Stimulated activated CD4-positive, alpha-beta T cell treated with anti-CD3 and anti-CD28 coated beads, Interleukin-12 subunit alpha, Interleukin-12 subunit beta, amount 100 ng/mL, for 24 hours (primary cell): ENCODE results near the gene CBX5.
A peak's percentile ranks its signal among the peaks of the same experiment; 100 is the strongest.
"Not testable (repeated sequence)": the region's sequence is repeated elsewhere in the genome, so short reads cannot be mapped to it uniquely, and the experiment has no call there.

Experiments used
- DNase-seq, 2 experiments: peaks; one replicate each; pipeline ENCODE4 v3.0.0-alpha.2; 2020; ENCODE audit warnings: low read depth in 2 of 2

CBX5 gene

GRCh38 chr12:54197431-54197909 lies 82.5 kb downstream of the CBX5 start:
- DNase-seq: no peak

- no peak for DNase-seq
Measured at GRCh38 chr12:54197010-54197409, 82.9 kb downstream of the CBX5 start.

GRCh38 chr12:54196396-54196795 lies 83.5 kb downstream of the CBX5 start:
- DNase-seq: no peak

GRCh38 chr12:54195737-54196347 lies 84.1 kb downstream of the CBX5 start:
- DNase-seq: no peak

- no peak for DNase-seq
Measured at GRCh38 chr12:54195080-54195736, 84.7 kb downstream of the CBX5 start.

- not testable (repeated sequence) for DNase-seq
Measured at GRCh38 chr12:54194611-54195010, 85.3 kb downstream of the CBX5 start.

GRCh38 chr12:54193434-54193833 lies 86.5 kb downstream of the CBX5 start:
- no peak for DNase-seq

- DNase-seq: peak; percentile 54 to 66
Measured at GRCh38 chr12:54191550-54192022, 88.3 kb downstream of the CBX5 start.

GRCh38 chr12:54191126-54191525 lies 88.8 kb downstream of the CBX5 start:
- no peak for DNase-seq

GRCh38 chr12:54189198-54189539 lies 90.8 kb downstream of the CBX5 start:
- DNase-seq: no peak

- DNase-seq: no peak
Measured at GRCh38 chr12:54187075-54187474, 92.8 kb downstream of the CBX5 start.

- DNase-seq: no peak
Measured at GRCh38 chr12:54185919-54186318, 94.0 kb downstream of the CBX5 start.

GRCh38 chr12:54185297-54185696 lies 94.6 kb downstream of the CBX5 start:
- DNase-seq: not testable (repeated sequence)

GRCh38 chr12:54184024-54184805 lies 95.7 kb downstream of the CBX5 start:
- DNase-seq: no peak

GRCh38 chr12:54182981-54183380 lies 96.9 kb downstream of the CBX5 start:
- DNase-seq: no peak

- DNase-seq: no peak
Measured at GRCh38 chr12:54182086-54182485, 97.8 kb downstream of the CBX5 start.
